ENCODE measurements around the gene TENT5A.

TENT5A gene

GRCh38 chr6:81718126-81718525 is 34.4 kb downstream of the TENT5A start:
- no peaks in the 10 kb centered on the region for H3K36me3 ChIP-seq (ENCODE audit: control insufficient read depth, insufficient read depth, low read length)
- TF ChIP-seq CTCF (IDR thresholded peaks at IDR 0.05; ENCODE audit: insufficient read depth, low read length, poor library complexity, severe bottlenecking) = no peak
- H3K4me3 ChIP-seq (replicated peaks; ENCODE audit: low read depth, low read length) = no peak overlapping the region
- no peak for DNase-seq (ENCODE audit: extremely low read depth, insufficient read length)
- no peaks in the 10 kb centered on the region for H3K27me3 ChIP-seq (replicated peaks; ENCODE audit: control insufficient read depth, insufficient read depth, low read length)

DNA sequence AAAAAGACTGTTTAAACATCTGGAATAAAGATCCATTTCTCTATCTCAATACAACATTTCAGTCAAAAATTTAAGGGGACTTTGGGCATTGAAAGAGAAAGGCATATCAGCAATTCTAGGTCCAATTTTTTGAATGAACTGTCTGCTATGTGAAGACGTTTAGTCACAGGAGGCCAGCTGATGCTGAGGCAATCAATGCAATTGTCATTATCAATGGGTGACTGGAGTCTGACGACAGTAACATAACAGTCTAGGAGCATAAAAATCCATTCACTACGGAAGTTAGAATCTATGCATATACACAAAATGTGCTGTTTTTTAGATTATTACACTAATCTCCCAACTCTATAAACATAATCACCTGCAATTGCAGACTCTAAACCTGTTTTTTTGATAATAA is 37.8 kb downstream of the TENT5A start:
- TF ChIP-seq CTCF (IDR thresholded peaks at IDR 0.05; ENCODE audit: insufficient read depth, low read length, poor library complexity, severe bottlenecking) = no peak
- no peaks in the 10 kb centered on the region for H3K36me3 ChIP-seq (ENCODE audit: control insufficient read depth, insufficient read depth, low read length)
- H3K4me3 ChIP-seq (replicated peaks; ENCODE audit: low read depth, low read length) = no peak overlapping the region
- H3K27me3 ChIP-seq (replicated peaks; ENCODE audit: control insufficient read depth, insufficient read depth, low read length) = no peaks in the 10 kb centered on the region
- no peak for DNase-seq (ENCODE audit: extremely low read depth, insufficient read length)

GRCh38 chr6:81713205-81713604 is 39.3 kb downstream of the TENT5A start:
- no peak for DNase-seq (ENCODE audit: extremely low read depth, insufficient read length)
- no peak for TF ChIP-seq CTCF (IDR thresholded peaks at IDR 0.05; ENCODE audit: insufficient read depth, low read length, poor library complexity, severe bottlenecking)
- H3K4me3 ChIP-seq (replicated peaks; ENCODE audit: low read depth, low read length) = no peak overlapping the region
- no peaks in the 10 kb centered on the region for H3K36me3 ChIP-seq (ENCODE audit: control insufficient read depth, insufficient read depth, low read length)
- no peaks in the 10 kb centered on the region for H3K27me3 ChIP-seq (replicated peaks; ENCODE audit: control insufficient read depth, insufficient read depth, low read length)

DNA sequence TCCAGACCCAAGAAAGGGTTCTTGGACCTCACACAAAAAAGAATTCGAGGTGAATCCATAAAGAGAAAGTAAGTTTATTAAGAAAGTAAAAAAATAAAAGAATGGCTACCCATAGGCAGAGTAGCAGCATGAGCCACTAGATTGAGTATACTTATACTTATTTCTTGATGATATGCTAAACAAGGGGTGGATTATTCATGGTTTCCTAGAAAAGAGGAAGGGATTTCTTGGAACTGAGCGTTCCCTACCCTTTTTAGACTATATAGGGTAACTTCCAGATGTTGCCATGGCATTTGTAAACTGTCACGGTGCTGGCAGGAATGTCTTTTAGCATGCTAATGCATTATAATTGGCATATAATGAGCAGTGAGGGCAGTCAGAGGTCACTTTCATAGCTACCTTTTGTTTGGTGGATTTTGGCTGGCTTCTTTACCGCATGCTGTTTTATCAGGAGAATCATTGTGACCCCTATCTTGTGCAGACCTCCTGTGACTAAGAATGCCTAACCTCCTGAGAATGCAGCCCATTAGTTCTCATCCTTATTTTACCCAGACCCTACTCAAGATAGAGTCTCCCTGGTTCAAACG is 44.3 kb downstream of the TENT5A start:
- no peak overlapping the region for H3K4me3 ChIP-seq (replicated peaks; ENCODE audit: low read depth, low read length)
- DNase-seq (ENCODE audit: extremely low read depth, insufficient read length) = no peak
- no peaks in the 10 kb centered on the region for H3K27me3 ChIP-seq (replicated peaks; ENCODE audit: control insufficient read depth, insufficient read depth, low read length)
- no peaks in the 10 kb centered on the region for H3K36me3 ChIP-seq (ENCODE audit: control insufficient read depth, insufficient read depth, low read length)
- no peak for TF ChIP-seq CTCF (IDR thresholded peaks at IDR 0.05; ENCODE audit: insufficient read depth, low read length, poor library complexity, severe bottlenecking)

GRCh38 chr6:81704700-81705099 is 47.8 kb downstream of the TENT5A start:
- no peak overlapping the region for H3K4me3 ChIP-seq (replicated peaks; ENCODE audit: low read depth, low read length)
- no peak for TF ChIP-seq CTCF (IDR thresholded peaks at IDR 0.05; ENCODE audit: insufficient read depth, low read length, poor library complexity, severe bottlenecking)
- H3K27me3 ChIP-seq (replicated peaks; ENCODE audit: control insufficient read depth, insufficient read depth, low read length) = no peaks in the 10 kb centered on the region
- DNase-seq (ENCODE audit: extremely low read depth, insufficient read length) = no peak
- no peaks in the 10 kb centered on the region for H3K36me3 ChIP-seq (ENCODE audit: control insufficient read depth, insufficient read depth, low read length)

DNA sequence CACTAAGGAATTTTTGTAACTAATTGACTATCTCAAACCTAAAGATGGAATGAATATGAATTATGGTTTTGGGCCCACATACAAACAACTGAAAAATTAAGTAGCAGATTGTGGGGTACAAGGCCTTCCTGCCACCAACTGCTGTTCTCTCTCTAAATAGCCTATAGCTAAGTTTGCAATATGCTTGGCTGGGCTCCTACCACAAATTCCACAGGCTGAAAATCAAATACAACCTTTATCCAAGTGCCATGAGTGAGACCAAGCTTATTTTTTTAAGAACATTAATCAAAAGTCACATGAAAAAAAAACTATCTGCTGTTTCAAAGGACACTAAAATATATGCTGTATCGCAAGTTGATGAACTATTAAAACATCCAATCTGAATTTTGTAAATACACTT is 52.1 kb downstream of the TENT5A start:
- TF ChIP-seq CTCF (IDR thresholded peaks at IDR 0.05; ENCODE audit: insufficient read depth, low read length, poor library complexity, severe bottlenecking) = no peak
- Histone ChIP-seq H3K27me3 (replicated peaks; ENCODE audit: control insufficient read depth, insufficient read depth, low read length) (no peaks in the 10 kb centered on the region), H3K36me3 (ENCODE audit: control insufficient read depth, insufficient read depth, low read length) (no peaks in the 10 kb centered on the region), H3K4me3 (replicated peaks; ENCODE audit: low read depth, low read length) (no peak overlapping the region)
- DNase-seq (ENCODE audit: extremely low read depth, insufficient read length) = no peak

All from GM06990 (cell line).